GM19463 (cell line): ENCODE results near the gene VEPH1.

Source experiments
- ATAC-seq: cut with Tn5 transposase; IDR thresholded peaks from one replicate; pipeline ENCODE4 v1.9.1; 2021; ENCODE audit warnings: mild to moderate bottlenecking, moderate library complexity; ENCODE audit not compliant: unreplicated experiment

Gene VEPH1

DNA sequence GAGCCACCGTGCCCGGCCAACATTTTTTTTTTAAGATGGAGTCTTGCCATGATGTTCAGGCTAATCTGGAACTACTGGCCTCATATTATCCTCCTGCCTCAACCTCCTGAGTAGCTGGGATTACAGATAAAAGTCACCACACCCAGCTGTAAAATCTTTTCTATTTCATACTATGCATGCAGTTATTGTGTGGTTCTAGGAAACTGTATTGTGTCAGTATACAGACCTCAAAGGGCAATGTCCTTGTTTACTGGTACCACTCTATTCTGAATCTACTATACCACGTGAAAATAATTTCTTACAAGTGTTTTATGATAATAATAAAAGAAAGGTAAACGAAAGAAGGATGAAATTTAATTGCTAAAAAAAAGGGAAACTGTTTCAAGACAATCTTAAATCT is 190.0 kb downstream of the VEPH1 start:
- no peak for ATAC-seq

DNA sequence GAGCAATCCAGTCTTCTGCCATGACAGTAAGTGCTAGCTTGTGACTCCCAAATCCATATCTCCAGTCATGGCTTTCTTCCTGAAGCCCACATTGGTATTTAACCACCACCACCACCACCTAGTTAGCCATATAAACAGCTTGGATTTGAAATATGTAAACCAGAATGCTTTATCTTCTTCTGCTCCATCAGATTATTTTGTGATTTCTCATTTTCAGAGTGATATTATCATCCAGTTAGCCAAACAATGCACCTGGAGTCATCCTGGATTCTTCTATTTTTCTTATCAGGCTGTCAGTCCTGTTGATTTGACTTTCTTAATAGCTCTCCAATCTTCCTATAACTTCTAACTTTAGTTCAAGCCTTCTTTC is 190.9 kb downstream of the VEPH1 start:
- ATAC-seq: no peak

DNA sequence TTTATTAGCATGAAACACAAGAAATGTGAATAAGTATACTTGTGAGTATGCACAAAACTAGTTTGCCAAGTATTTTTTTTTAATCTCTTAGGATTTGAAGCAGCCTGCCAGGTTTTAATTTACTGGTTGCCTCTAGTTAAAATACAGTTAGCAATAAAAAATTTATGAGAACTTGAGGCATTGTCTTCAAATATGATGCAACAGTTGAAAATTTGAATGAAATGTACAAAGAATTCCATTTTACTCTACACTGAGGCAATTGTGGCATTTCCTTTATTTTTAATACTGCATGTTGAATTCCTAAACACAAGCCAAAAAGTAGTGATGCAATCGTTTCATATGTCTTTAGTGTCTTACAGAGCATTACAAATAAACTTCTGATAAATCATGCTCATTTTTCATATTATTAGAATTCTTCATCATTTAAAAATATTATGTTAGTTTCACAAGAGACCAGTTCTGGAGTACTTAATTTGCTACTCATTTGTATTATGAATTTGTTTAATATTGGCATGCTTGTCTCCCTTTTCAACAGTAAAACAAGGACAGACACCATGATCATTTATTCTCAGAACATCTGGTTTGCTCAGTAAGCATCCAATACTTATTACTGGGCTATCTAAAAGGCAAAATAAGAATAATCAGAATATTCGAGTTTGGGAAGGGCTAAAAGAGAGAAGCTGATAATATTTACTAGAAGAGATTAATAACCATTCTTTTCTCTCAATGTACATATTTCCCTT is 191.4 kb downstream of the VEPH1 start:
- ATAC-seq: no peak

DNA sequence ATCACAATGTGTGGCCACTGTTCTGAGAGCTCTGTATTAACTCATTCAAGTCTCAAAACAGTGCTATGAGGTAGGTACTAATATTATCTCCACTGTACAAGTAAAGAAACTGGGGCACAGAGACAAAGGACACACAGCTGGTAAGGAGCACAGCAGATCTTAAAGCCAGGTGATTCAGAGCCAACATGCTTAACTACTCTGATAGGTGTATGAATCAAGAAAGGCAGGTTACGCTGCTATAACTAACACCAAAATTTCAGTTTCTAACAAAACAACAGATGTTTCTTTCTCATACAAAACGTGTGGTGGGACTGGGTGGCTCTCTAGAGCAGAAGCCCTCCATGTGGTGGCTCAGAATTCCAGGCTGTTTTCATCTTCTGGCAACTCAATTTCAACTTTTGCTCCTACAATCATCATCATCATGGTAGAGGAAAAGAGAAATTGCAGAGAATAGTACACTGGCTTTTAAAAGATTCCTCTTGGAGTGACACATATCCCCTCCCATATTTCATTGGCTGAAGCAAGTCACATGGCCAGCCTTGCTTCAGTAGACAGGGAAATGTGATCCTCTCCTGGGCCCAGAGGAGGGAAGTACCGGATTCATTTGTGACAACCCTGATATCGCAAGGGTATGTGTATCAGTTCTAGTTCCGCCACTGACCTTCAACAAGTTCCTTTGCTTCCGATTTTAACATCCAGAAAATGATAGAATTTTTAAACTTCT is 192.7 kb downstream of the VEPH1 start:
- ATAC-seq: no peak

DNA sequence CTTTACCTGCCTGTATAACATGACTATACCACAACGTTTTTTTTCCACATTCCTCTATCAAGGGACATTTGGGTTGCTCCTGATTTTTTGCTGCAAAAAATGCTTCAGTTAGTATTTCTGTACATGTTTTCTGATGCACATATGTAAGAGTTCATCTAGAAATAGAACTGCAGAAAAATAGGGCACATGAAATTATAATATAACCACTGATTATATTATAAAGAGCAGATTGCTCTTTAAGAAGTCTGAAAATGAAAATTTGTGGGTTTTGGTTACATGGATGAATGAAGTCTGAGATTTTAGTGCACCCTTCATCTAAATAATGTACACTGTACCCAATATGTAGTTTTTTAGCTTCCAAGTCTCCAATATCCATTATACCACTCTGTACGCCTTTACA is 196.7 kb downstream of the VEPH1 start:
- ATAC-seq: no peak

DNA sequence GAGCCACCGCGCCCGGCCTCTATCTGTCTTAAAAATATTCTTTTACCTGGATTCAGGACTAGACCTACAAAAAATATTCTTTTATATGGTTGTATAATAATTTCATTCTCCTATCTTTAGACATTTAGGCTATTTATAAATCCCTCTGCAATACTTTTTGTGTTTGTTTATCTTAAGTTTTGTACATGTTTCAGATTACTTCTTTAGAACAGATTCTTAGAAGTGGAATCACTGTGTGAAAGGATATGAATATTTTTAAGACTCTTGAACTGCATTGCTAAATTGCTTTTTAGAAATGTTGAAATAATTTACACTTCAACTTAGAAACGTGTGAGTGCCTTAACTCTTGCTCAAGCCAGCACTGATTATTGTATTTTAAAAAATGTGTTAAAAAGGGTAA is 197.8 kb downstream of the VEPH1 start:
- no peak for ATAC-seq

DNA sequence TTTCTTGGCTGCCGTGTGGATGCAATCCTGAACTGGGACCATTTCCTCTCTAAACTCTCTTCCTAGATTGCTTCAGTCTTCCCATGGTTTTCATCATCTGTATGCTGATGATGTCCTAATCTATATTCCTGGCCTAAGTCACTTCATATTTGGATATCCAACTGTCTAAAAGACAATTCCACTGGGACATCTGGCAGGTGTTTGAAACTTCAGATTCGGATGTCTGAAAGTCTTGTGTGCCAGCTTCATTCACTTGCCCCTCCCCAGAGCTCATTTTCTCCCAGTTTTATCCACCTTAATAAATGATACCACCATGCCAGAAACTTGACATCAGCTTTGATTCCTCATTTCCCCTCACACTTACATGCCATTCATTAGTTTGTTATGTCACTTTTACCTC is 201.5 kb downstream of the VEPH1 start:
- ATAC-seq: no peak

DNA sequence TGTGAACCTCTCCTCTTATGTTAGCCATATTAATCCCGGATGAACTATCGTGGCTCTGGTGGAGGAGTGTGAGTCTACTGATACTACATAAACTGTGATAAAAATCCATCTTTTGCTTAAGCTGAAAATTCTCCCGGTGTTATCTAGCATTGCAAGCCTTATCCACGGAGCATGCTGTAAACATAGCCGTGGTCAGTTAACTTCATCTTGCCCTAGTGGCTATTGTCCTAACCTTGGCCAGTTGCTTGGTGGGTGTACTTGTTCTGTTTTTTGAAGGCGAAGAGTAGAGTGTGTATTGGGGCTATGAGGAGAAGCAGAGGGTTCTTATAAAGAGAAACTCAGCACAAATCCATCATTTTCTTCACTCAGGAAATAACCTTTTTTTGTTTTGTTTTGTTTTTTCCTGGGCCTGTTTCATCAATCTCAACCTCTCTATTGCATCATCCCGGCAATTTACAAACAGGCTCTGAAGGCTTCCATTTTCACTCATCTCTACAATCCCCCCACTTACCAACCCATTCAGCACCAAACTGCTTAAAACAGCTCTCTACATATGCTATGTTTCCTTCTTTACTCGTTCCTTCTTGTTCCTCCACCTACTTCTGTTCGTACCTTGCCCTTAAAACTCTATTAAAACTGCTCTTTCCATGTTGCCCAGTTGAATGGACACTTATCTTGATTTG is 202.1 kb downstream of the VEPH1 start:
- no peak for ATAC-seq

DNA sequence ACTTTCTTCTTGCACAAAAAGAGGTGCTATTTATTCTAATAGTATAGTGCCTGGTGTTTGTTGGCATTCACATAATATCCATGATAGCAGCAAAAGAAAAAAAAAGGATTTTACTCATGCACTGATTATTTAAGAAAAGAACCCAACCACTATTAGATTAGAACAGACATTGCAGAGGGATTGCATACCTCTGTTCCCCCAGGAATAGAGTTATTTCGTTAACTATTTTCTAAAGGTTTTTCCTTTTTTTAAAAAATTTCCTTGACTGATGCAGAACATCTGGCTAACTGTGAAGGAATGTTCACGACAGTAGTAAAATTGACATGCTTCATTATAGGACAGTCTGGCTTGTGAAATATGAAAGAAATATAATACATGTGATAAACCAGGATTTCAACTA is 203.1 kb downstream of the VEPH1 start:
- ATAC-seq: no peak

DNA sequence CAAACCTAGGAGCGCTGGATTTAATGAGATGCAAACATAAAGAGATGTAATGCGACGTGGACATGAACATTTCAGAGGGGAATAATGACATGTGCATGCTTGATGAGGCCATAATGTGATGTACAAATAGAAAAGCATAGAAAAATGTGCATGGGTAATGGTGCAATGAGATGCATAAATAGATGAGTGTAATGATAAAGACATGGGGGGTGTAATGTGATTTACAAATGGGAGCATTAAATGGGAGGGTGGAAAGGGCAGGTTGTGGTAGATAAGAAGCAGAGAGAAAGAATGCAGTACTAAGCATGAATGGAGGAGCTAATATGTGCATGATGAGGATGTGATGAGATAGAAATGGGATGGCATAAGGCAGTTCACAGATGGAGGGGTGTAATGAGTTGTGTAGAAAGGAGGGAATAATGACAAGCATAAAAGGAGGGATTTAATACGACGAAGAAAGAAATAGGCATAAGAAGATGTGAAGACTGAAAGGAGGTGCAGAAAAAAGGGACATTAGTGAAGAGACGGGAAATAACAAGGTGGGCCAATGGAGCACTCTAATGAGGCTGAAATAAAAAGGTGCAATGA is 205.8 kb downstream of the VEPH1 start:
- ATAC-seq: no peak

DNA sequence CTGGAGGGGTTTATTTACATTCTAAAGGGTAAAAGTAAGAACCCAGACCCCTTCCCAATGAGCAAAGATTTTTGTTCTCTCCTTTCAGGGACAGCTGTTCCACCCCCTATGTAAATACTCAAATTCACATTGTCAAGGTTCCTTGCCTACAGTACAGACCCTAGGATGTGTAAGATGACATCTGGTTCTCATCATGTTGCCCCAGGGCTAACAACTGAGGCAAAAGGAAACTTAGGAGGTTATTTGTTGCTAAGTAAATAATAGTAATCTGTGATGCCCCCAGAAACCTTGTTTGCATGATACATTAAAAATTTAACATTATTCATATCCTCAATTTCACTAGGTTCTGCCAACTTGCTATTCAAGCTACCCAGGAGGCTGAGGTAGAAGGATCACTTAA is 208.3 kb downstream of the VEPH1 start:
- ATAC-seq: no peak

DNA sequence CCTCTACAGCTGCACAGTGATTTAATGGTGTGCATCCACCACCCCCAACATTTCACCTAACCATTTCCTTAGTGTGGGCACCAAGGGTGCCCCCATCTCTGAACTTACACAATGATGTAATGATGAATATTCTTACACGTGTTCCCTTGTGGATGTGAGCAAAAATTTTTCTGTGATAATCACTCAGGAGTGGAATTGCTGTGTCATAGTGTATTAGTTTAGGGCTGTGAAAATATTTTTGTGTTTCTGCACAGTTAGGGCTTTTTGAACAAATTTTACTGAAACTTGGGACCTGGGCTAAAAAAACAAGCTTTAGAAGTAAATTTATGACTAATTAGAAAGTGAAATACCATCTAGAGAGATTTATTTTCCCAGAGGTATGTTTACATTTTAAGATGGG is 208.7 kb downstream of the VEPH1 start:
- no peak for ATAC-seq

DNA sequence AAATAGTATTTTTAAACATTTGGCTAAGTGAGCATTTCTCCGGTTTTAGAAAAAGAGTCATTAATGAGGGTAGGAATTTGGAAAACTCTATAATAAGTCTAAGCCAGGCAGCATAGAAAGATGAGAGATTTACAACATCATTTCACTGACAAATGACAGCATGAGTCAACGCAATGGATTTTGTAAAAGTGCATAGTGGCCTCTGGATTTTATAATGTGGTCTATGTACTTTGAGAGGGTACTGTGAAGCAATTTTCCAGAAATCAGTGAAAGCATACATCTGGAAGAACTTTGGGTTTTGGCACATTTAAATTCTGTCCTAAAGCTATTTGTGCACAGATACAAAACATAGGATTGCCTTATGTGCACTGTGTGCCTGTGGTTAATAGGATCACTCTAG is 212.4 kb downstream of the VEPH1 start:
- no peak for ATAC-seq

DNA sequence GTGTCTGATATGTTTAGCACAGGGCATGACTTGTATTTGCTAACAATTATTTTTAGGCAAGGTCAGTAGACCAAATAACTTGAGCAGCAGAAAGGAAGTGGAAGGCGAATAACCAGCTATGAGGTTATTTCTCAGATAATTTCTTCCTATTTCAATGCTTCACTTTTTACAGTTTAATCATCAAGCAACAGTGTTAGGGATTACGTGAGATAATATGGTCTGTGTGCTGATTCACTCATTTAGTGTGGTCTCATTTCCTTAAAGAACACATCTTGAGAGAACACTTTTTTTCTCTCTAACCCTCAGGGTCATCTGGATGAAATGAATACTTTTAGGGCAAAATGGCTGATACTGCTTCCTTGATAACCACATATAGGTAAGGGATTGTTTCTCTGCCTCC is 217.2 kb downstream of the VEPH1 start:
- ATAC-seq: no peak

DNA sequence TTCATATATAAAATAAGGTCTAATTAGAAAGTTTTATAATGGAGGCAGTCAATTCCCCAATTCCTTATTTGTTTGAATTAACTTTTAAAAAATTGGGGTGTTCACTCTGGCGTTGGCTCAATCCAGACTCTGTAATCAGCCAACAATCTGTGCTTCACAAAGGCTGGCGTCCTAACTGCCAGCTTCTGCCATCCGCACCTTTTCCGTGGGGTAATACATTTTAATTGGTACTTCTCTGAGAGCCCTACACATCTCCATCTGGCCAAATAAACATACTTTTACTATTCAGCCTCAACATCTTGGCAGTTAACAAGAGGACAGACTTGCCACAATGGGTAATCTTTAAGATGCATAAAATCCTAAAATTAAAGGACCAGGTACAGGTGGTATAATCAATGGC is 218.1 kb downstream of the VEPH1 start:
- no peak for ATAC-seq

DNA sequence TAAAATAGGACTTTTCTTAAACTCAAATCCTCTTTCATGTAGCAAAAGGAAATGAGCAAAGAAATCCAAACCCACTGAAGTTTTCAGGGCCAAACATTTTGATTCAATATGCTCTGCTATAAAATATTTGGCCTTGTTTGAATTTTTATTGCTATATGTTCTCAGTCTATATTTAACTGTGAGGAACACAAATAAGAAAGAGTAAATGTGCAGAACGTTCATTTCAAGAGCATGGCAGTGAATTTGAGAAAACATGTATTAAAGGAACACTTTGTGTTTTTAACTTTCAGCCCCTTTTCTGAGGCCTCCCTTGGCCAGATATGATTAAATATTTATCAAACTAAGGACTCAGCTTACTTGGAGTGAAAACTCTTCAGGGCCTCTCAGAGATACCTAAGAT is 218.5 kb downstream of the VEPH1 start:
- no peak for ATAC-seq

DNA sequence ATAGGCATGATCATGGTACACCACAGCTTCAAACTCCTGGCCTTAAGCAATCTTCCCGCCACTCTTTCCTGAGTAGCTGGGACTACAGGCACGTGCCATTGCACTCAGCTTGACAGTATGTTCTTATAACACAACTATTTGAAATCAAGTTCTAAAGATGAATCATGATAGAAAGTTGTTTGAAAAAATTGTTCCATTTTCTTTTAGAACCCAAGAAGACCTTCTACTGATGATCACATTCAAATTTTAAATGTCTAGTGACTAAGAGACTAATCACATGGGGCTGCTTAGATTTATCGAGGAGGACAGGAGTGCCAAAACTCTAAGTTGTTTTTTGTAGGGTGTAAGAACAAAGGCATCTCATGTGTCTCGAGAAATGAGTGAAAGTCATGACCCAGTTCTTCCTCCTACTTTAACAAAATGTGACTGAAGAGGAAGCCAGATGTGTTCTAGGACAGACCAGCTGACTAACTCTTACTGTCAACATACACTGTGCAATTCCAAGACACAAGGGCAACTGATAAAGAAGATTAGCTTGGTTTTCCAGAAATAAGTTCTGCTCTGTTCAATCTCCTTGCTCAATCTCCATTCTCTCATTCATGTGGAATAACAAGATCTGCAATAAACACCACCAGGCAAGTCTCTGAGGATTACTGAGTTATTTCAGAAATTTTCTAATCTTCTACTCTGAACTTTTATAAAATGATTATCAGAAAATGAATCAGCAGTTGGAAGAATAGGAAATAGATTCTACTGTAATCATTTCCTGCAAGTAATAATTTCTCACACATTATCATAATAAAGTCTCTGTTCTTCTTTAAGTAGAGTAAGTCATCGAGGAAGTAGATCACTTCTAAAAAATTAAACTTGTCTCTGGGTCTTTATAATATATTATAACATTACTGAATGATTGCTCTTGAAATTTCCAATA is 220.7 kb downstream of the VEPH1 start:
- no peak for ATAC-seq

DNA sequence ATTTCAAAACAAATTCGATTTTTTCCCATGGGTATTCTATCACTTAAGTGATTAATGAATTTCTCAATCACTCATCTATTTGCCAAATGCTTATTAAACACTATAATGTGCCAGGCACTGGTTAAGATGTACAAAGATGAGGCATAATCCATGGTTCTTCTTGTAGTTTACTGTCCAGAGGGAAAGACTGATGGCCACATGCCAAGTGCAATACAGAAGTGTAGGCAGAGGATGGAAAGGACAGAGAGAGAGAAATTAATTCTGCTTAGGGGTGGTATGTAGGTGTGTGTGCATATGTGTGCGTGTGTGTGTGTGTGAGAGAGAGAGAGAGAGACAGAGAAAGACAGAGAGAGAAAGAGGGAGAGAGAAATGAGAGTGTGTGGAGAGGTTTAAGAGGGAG is 222.4 kb downstream of the VEPH1 start:
- ATAC-seq: no peak

DNA sequence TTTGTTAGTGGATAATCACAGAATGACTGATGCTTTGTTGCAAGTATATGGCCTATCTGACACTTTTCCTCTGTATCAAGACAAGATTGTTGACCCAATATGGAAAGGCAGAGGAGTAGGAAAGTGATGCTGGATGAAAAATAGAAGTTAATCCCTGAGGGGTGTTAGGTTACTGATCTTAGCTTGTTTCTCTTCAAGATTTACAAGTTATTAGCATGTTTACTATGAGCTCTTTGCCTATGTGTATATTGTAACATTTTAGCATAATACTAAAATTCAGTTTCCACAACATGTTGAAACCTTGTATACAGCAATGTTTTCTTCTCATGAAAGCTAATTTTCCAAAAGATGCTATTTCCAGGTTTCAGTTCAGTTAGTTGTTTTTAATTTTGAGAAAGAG is 222.9 kb downstream of the VEPH1 start:
- no peak for ATAC-seq

DNA sequence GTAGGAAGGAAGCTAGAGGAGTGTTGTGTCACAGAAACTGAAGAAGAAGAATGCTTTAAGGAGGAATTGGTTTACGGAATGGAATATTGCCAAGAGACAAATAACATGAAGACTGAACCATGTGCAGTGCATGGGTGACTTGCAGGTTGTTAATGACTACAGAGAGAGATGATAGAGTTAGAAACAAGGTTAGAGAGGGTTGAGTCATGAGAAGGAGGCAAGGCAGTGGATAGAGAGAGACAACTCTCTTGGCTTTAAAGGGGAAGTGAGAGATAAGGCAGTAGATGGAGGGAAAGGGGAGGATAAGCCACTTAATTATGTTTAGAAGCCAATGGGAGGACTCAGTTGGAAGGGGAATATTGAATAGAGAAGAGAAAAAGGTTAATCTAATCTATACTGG is 224.0 kb downstream of the VEPH1 start:
- no peak for ATAC-seq

DNA sequence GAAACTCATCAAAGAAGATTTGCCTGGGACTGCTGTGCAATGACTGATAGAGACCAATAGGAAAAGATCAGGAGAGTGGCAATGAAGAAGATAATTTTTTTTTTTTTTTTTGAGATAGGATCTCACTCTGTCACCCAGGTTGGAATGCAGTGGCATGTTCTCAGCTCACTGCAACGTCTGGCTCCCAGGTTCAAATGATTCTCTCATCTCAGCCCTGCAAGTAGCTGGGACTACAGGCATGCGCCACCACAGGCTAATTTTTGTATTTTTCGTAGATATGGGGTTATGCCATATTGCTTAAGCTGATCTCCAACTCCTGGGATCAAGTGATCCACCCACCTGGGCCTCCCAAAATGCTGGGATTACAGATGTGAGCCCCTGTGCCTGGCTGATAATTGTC is 226.4 kb downstream of the VEPH1 start:
- ATAC-seq: no peak
